ENCODE measurements around the gene ZFHX3.
"Not testable (repeated sequence)": the region's sequence is repeated elsewhere in the genome, so short reads cannot be mapped to it uniquely, and the experiment has no call there.

ZFHX3 gene

DNA sequence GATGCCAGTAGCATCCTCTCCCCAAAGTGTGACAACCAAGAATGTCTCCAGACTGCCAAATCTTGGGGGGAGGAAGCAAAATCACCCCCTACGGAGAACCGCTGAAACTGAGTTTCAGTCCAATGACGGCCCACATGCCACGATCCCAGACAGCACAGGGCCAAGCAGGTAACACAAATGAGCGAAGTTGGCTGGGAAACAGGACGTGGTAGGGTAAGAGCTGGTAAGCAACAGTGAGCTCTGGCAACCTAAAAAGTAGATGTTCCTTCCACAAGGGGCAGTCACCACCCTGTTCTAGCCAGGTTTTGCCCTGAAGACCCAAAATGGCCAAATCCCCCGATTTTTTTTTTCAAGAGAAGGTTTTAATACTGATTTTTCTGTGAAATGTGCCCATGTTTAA is 25.4 kb downstream of the ZFHX3 start:
- no peak for DNase-seq (ENCODE audit: low read depth)

DNA sequence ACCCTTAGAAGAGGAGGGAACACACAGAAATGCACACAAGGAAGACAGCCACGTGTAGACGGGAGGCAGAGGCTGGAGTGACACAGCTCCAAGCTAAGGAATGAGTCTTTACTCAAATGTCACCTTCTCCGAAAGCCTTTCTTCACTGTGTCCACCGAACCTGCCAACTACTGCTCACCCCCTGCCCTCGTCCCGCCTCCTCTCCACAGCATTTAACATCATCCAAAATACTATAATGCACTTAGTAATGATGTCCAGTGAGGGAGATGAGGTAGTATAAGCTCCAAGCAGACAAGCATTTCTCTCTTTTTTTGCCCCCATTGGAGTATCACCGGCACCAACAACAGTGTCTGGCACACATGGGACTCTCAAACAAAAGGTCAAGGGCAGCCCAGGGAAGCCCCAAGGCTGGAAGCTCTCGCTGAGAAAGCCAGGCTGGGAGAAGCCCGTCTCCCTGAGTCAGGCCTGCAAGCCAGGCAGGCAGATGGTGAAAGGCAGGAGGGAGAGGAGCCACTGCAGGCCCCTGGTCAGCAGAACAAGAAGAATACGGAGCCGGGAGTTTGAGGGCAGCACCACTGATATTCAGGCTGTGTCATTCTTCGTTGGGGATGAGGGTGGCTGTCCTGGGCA is 25.9 kb downstream of the ZFHX3 start:
- DNase-seq (ENCODE audit: low read depth): no peak

DNA sequence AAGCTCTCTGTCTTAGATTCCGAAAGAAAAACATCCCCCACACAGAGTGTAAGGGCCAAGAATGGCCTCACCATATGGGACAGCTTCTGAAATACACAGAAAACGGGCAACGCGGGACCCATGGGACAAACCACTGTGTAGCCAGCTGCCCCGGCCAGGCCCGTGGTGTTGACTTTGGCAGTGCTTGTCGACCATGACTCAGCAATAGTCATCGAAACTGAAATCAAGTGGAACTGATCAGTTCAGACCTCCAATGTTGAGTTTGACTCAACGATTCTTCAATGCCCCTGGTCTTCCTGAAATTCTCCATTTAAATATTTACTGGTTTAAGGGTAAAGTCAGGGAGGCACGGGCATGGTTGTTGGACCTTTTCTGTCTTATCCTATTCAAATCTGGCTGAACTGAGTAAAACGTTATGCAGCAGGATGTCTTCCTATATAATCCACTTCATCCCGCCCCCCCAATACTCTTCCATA is 27.5 kb downstream of the ZFHX3 start:
- DNase-seq (ENCODE audit: low read depth): no peak

DNA sequence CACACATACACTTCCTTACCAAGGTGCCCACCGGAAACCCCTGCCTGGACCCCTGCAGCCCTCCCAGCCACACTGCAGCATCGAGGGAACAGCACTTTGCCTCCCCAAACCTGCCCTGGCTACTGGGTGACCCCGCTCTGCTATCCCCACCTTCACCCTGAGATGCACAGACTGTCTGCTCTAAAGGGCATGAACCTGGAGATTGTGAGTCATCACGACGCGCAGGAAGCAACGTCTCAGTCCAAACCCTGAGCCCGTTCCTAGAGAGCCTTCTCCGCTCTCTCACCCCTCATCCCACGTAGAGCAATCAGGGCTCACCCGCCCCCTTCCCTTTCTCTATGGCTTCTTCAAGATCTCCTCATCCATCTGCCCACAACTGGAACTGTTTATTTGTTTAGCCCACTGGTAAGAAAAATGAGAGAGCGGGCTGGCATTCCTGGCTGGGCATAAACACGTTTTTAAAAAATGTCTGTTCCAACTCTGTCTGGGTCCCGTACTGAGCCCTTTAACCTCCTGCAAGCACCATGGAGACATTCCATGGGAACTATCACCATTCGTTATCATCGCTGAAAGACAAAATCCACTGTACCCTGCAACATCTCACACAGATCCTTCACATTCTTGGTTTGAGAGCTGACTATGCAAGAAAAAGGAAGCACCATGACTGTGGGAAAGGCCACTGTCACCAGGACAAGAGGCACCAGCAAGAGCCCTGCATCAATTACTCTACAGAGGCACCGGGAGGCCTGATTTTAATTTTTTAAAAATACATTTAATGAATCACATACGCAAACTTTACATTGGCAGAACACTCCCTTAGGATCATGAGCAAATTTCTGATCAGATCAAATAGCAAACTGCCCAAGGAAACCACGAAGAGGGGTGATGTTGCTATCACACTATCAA is 28.2 kb downstream of the ZFHX3 start:
- DNase-seq (ENCODE audit: low read depth): no peak

DNA sequence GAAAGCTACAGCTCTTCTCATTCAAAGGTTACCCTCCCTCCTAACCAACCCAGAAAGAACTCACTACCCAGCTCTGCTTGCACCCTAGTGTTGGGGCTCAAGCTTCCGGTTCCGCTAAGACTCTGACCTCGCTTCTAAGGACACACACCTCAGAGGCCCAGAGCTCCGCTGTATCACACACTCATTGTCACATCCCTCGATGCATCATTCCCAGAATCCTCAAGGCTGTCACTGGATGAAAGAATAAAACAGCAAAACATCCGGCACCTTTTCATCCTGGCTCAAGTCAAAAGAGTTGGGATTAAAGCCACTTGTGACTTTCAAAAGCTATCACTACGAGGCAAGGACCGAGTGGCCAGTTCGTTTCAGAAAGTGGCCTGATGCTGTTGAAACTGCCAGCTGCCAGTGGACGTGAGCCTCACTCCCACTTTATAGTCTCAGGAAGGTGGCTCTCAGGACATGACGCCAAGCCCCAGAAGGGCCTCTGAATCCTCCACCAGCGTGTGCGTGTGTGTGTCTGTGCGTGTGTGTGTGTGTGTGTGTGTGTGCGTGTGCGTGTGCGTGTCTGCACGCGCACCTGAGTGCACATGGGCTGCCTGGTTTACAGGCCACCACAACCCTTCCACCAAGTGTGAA is 29.0 kb downstream of the ZFHX3 start:
- no peak for DNase-seq (ENCODE audit: low read depth)

DNA sequence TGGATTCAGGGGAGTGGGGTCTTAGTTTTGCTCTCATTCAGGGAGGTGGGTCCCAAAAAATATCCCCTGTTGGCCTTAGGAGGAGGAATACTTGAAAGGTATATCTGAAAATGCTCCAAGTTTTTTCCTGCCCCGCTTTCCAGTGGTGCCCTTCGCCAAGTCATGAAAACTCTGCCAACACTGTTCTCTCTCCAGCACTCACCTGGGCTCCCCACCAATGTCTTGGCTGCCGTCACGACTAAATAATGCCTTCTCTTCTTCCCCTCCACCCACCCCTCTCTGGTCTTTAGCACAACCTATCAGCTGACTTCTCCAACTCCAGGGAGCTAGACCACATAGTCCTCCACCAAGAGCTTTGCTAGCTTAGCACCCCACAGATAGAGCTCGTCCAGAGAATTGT is 30.6 kb downstream of the ZFHX3 start:
- no peak for DNase-seq (ENCODE audit: low read depth)

DNA sequence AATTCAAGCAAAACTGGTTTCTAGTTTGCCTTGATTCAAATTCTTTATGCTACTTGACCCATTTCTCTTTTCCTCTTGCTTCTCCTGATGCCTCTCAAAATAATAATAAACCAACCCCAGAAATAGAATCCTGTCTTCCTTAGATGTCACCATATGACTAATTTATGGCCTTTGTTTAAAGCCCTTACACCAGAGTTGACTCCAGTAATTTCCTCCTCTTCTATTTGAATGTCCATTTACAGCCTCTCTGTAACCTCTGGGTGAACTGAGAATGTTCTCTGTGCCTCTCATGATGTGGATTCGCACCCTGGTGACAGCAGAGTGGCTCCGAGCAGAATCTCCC is 31.5 kb downstream of the ZFHX3 start:
- DNase-seq (ENCODE audit: low read depth): no peak

DNA sequence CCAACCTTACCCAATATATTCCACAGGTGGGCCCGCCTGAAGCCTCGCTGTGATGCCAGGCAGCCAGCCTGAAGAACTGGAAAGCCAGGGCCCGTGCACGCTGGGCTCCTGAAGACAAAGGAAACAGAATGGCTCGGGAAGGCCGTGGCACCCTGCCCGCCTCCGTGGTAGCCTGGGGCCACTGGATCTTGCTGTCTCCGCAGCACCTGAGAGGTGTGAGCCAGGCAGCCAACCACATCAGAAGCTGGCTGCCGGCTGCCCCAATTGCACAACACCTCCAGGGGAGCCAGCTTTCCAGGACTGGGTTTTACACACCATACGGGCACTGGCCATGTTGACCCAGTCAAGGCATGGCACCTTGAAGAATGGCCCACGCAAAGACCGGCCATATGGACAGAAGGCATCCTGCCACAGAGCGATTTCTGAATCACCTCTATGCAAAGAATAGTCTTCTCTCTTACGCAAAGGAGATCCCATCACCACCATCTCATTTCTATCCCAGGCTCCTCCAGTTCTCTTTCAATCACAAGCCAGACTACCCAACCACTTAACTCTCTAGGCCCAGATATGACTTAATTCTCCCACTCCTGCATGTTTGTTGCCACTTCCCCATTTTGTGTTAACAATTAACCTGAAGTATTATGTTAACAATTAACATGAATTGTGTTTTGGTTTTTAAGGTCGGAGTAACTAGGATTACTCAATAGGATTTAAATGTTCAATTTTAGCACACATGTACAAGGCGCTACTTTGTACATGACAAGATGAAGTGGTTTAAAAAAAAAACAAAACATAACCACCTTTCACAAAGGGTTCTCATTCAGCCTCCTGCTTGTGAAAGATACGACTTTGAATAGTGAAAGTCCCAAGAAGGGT is 32.1 kb downstream of the ZFHX3 start:
- no peak for DNase-seq (ENCODE audit: low read depth)

- DNase-seq (ENCODE audit: low read depth): no peak
Observed at GRCh38 chr16:73014768-73015167, 33.2 kb downstream of the ZFHX3 start.

GRCh38 chr16:73013974-73014373 is 34.0 kb downstream of the ZFHX3 start:
- DNase-seq (ENCODE audit: low read depth): no peak

DNA sequence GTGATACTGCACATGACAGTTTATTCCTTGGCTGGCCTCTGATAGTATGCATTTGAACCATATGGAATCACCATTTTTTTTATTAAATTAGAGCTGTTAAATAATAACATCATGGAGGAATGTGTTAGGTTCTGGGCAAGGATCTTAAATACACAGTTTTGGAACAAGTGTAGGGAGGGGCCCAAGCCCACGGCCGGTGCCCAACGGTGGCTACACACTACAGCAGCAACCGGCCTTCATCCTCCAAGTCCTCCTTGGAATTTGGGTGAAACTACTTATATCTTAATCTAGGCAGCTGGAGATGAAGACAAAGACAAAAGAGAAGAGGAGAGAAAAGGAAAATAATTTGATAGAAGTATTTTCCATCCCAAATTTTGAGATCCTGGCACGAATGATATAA is 35.6 kb downstream of the ZFHX3 start:
- DNase-seq (ENCODE audit: low read depth): no peak

DNA sequence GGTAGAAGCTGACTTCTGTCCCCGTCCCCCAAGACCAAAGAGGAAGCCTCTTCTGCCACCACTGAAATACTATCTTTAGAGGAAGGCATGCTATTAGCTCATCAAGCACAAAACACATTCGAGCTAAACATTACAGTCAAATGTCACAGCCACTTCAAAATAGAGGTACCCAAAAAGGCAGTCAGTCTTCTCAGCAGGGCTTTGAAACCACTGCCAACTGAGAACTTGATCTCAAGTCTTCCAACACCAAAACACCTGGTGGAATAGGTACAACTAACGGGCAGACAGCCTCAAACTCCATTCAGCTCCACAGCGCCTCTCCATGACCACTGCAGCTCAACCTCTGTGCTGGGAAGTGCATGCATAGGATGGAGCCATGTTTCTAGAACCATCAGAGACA is 36.0 kb downstream of the ZFHX3 start:
- no peak for DNase-seq (ENCODE audit: low read depth)

DNA sequence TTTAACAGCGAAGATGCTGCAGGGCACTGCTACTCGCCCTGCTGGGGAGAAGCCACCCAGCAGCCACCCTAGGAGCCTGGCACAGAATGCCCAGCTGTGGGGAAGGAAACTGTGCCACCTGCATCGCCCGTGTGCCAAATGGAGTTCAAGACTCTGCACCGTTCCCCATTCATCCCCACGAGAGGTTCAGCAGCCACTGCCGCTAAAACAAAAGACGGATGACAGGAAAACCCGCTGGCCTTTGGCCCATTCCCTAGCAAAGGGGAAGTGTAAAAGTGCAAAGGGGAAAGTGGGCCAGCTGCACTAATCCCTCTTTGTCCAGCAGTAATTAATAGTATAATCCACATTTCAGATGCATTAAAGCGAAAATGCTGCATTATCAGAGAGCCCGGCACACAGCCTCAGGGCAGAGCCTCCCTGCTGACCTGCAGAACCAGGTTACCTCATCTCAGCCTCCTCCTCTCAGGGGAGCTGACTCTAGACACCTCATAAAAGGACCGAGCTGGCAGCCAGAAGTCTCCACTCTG is 37.7 kb downstream of the ZFHX3 start:
- no peak for DNase-seq (ENCODE audit: low read depth)

DNA sequence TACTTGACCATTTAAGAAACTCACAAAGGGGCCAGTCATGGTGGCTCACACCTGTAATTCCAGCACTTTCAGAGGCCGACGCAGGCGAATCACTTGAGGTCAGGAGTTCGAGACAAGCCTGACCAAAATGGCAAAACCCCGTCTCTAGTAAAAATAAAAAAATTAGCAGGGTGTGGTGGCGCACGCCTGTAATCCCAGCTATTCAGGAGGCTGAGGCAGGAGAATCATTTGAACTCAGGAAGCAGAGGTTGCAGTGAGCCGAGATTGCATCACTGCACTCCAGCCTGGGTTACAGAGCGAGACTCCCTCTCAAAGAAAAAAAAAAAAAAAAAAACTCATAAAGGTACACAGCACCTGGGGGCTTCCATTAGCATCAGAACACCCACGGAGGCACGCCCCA is 38.2 kb downstream of the ZFHX3 start:
- DNase-seq (ENCODE audit: low read depth): not testable (repeated sequence)

DNA sequence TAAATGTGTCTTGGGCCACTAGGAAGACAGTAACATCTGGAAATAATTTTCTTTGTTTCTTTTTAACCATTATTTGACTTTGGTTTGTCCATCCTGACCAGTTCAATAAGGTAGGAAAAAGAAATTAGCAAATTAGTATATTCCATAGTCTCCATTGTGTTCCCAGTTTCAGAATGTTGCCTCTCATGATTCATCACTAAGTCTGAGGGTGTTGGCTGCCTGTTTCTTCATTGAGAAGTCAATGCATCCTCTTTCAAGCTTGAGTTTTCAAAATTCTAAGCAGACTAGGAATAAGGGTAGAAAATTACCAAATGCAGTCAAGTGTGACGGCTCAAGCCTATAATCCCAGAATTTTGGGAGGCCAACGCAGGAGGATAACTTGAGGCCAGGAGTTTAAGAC is 41.9 kb downstream of the ZFHX3 start:
- DNase-seq (ENCODE audit: low read depth): no peak

- no peak for DNase-seq (ENCODE audit: low read depth)
Observed at GRCh38 chr16:73002866-73003265, 45.1 kb downstream of the ZFHX3 start.

GRCh38 chr16:73000907-73001521 is 46.9 kb downstream of the ZFHX3 start:
- no peak for DNase-seq (ENCODE audit: low read depth)

DNA sequence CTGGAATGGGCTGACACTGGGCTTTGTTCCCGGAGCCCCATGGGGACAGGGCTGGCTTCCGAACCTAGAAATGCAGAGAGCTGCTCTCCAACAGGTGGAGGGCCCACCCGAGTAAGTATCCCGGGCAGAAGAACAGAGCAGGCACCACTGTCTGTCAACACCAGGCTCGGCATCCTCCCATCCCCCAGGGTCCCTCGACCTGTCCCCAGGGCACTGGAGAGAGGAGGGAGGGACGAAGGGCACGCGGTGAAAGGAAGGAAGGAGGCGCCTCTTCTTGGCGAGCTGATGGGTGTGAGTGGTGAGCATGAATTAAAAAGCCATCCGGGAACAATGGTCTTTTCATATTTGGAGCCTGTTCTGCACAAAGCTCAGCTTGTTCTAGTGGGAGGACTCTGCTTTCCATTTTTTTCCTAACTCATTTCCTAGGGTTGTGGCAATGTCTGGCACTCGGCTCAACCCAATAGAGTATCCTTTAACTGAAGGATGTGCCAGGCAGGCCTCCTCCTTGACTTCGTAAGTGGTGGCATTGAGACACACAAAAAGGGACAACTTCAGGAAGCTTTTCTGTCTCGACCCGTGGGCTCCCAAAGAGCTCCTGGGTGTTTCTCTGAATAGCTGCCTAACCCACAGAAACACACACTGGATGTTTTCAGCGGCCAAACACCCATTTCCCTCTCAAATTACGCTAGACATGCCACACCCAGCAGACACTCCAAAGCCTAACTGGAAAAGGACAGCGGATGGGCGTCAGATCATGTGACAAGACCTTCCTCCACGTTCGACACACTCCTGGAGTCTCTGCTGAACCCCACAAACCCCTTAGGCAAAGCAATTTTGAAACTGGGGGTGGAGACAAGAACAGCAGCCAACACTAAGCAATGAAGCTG is 47.7 kb downstream of the ZFHX3 start:
- DNase-seq (ENCODE audit: low read depth): no peak

DNA sequence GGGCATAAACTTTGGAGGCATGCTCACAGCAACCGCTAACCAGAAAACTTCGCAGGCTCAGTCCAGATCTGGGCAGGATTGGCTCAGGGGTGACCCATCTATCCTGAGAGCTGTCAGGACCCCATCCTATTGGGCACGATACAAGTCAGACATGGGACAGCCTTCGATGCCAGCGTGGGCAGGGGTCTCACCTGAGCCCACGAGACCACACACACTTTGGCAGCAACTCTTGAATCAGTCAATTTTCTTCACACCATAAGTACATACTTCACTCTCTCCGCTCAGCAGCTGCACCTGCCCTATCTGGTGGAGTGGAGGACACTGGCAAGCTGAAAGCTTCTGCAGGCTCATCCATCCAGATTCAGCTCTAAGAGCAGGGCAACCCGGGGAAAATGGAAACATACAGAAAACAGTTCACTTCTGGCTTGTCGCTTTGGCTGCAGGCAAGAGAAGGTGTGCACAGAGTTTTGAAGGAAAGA is 48.3 kb downstream of the ZFHX3 start:
- DNase-seq (ENCODE audit: low read depth): no peak

- DNase-seq (ENCODE audit: low read depth): no peak
Observed at GRCh38 chr16:72997141-72997542, 50.8 kb downstream of the ZFHX3 start.
